Measurements from ENCODE around the gene METTL17. TPM values are rescaled to one million over a fixed set of nuclear protein-coding genes. Genes with fewer than 3 reads are reported as not detected.

Gene METTL17
- total and polyA plus RNA-seq, 9 of the 15 experiments (the other 6 are each of a cell fraction or from before 2014, with no cell fraction given): 65.6 to 150 (median 90.0) TPM

GRCh38 chr14:20989787-20990600 is at the start of gene METTL17 (continued):
- TF ChIP-seq KDM4B (IDR thresholded peaks at IDR 0.05; ENCODE audit: borderline replicate concordance in 2 of 2, low read depth in 1 of 2) (peak in 1 of 2 experiments; percentile 85; a peak in 1 of 4 replicates), HES1 (IDR thresholded peaks at IDR 0.05; ENCODE audit: low read depth) (no peak), CREB1 (IDR thresholded peaks at IDR 0.05) (peak; percentile 47; the same call in 1 of the 2 replicates), CREB1 (CRISPR knock-in tag; IDR thresholded peaks at IDR 0.05) (peak; percentile 24; the same call in 1 of the 2 replicates), USF1 (CRISPR knock-in tag; IDR thresholded peaks at IDR 0.05) (no peak), GTF3C2 (IDR thresholded peaks at IDR 0.05; ENCODE audit: borderline replicate concordance, extremely low read depth, insufficient read length) (no peak), ZC3H4 (CRISPR knock-in tag; IDR thresholded peaks at IDR 0.05; ENCODE audit: borderline replicate concordance) (no peak), SMAD4 (CRISPR knock-in tag; conservative IDR thresholded peaks at IDR 0.05) (0 out of 2 replicates have a peak, but pooled peaks have one; percentile 14), TGIF2 (CRISPR knock-in tag; IDR thresholded peaks at IDR 0.05) (0 out of 2 replicates have a peak, but pooled peaks have one; percentile 71), HMGN3 (IDR thresholded peaks at IDR 0.05; ENCODE audit: borderline replicate concordance, extremely low read depth, insufficient read length, low read depth, low read length) (no peak), ZNF583 (CRISPR knock-in tag; IDR thresholded peaks at IDR 0.05) (no peak), HNRNPLL (IDR thresholded peaks at IDR 0.05; ENCODE audit: low read depth, low read length, poor library complexity, severe bottlenecking) (no peak), POLR2B (IDR thresholded peaks at IDR 0.05; ENCODE audit: low read depth, partially characterized antibody) (peak; percentile 56), KHSRP (IDR thresholded peaks at IDR 0.05) (no peak), RFX1 (IDR thresholded peaks at IDR 0.05) (no peak), GATAD2B (IDR thresholded peaks at IDR 0.05; ENCODE audit: borderline replicate concordance) (no peak), SAP30 (IDR thresholded peaks at IDR 0.05; ENCODE audit: borderline replicate concordance, insufficient read depth, low read depth, low read length, poor library complexity, severe bottlenecking) (peak; percentile 62), ZKSCAN8 (CRISPR knock-in tag; IDR thresholded peaks at IDR 0.05) (no peak), SUPT5H (IDR thresholded peaks at IDR 0.05) (peak; percentile 74; the same call in 1 of the 2 replicates), HMG20B (CRISPR knock-in tag; IDR thresholded peaks at IDR 0.05) (no peak), DEAF1 (CRISPR knock-in tag; IDR thresholded peaks at IDR 0.05) (no peak), SPI1 (IDR thresholded peaks at IDR 0.05; ENCODE audit: borderline replicate concordance, low read depth, low read length) (no peak)

All from K562 (cell line).